Stimulated activated CD4-positive, alpha-beta T cell treated with anti-CD3 and anti-CD28 coated beads, Interleukin-1b, Interleukin-23, amount 100 ng/mL, for 48 hours (primary cell): ENCODE data around the gene CALML5.

Experiments
- DNase-seq: peaks from one replicate; pipeline ENCODE4 v3.0.0-alpha.2; 2020

The CALML5 gene, protein sequence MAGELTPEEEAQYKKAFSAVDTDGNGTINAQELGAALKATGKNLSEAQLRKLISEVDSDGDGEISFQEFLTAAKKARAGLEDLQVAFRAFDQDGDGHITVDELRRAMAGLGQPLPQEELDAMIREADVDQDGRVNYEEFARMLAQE

DNA sequence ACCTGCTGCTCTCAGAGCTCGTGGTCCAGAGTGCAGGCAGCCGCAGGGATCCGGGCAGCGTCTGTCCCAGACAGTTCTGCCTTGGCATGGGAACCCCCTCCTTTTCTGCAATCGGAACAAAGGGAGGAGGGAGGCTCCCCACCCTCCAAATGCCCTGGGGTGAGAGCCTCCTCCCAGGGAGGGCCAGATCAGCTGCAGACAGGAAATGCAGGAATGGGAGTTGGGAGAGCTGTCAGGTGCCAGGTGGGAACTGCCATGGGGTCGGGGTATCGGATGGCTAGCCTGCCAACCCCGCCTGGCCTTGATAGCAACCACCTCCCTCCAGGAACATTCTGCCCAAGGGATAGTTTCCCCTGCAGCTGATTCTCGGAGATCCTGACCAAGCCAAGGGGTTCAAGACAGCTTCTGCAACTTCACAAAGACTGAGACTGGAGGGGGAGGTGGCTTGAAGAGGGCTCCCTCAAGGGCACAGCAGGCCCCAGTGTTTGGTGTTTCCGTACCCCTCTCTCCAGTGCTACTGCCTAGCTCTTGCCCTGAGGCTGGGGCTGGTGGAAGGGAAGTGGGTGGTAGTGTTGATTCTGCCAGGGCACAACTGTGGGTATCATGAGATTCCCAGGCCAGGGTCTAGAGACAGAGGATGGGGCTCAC is at the start of gene CALML5:
CALML5 (minus strand) TSS at position 78 of the 648 bp plus-strand sequence. CDS start 132 bp downstream, outside the sequence.
- no peak for DNase-seq

DNA sequence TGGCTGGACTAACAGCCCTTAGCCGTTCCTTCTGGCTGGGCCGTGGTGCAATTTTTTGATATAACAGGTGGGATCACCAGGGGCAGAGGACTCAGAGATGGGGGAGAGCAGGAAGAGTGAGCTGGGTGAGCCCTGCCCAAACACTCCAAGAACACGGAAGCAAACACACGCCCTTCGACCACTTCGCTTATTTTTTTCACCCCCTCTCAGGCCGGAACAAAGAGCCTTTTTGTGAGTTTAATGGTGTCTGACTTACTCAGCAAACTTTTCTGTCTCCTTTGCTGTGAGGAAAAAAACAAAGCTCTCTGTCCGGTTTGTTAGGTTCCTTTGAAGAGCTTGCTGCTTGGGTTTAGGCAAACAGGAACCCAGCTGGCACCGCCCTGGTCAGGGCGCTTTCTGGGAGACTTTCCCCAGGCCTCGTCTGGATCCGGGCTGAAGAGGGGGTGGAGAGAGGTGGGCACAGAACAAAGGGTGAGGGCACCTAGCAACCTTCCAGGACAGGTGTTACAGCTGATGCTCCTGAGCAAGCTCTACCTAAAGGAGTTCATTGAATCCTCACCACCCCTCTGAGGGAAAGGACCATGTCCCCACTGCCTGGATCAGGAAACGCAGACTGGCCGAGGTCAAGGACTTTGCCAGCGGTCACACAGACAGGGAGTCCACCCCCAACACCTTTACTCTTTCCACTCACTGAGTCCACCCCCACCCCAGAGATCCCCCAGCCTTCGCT is 48.7 kb upstream of the CALML5 start:
- no peak for DNase-seq

DNA sequence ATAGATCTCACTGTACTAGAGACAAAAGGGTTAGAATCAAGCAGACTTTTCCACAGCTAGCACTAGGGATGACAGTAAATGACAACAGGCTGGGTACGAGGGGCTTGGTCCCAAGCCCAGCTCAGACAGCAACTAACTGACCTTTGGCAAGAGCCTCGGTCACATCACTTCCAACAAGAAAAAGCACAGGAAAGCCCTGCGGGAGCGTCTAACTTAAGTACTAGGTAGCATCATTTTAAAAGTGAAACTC is 48.2 kb upstream of the CALML5 start:
- no peak for DNase-seq

DNA sequence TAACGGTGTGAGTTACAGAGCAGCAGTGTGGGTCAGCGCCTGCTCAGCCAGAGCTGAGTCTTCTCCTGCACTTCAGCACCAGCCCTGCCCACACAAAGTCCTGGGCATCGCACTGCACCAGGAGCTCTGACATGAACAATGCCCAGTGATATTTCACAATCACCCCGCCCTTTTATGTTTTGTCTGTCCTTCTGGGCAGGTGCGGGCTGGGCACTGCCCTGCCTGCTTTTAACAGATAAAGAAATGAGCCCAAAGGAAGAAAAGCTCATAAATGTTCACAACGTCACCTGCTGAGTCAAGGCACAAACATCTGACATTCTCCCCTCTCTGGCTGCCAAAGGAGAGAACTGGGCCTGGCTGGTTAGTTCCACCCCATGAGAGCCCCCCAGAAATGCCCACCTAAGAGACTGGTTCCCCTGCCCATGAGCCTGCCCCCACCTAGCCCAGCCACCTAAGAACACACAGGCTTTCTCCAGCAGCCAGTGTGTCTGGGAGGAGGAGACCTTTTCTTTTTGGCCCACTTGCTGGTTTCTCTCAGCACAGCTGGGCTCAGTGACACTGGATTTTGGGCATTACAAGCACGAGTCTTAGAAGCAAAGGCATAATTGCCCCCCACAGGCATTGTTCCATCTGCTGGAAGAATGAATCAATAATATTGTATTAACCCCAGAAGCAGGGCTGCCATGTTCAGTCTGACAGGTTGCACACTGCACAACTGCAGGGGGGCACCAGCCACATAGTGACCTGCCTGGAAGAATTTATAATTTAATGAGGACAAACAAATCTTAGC is 47.7 kb upstream of the CALML5 start:
- no peak for DNase-seq

DNA sequence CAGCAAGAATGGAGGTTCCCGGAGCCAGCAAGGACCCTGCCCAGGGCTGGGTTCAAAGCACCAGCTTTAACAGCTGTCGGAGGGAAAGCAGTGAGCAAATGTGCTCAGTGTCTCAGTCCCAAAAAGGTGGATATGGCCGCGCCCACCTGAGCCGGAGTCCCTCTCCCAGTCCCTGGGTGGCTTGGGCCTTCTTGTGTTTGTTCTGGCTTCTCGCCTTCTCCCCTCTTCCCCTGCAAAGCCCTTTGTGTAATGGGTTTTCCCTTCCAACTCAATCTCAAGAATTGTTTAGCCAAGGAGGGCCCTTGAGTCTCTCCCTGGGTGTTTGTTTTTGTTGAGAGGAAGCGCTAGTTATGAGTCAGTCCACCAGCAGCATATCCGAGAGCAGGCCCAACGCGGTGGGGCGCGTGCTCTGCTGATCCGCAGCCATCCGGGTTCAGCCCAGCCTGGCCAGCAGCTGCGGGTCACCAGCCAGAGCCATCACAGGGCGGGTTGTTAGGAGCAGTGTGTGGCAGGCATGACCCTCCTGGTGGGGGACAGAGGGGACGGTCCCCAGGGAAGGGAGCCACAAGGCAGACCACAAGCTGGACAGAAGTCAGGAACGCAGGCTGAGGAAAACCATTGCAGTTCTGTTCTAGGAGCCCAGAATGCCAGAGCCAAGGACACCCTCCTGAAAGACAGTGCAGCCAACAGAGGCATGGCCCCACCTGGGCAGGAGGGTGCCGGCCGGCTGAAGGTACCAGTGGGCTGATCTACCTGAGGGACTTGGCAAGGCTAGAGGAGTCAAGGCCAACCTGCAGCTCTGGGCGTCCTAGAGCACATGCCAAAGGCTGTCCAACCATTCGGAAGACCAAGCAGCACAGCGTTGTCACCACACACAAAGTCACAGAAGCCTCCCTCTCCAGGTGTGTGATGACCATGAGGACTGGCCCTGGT is 46.7 kb upstream of the CALML5 start:
- DNase-seq = no peak

DNA sequence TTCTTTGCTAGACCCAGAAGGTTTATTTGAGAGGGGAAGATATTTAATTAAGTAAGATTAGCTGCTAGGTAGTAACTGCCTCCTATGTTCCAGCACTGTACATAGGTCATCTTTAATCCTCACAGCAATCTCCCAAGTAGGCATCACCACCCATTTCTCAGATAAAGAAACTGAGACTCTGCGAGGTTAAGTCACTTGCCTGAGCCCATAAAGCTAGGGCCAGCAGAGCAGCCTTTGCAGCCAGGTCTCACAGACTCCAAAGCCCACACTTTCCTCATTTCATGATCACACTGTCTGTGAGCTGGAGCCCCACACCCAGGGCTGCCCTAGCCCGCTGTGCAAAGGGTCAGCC is 46.0 kb upstream of the CALML5 start:
- no peak for DNase-seq

DNA sequence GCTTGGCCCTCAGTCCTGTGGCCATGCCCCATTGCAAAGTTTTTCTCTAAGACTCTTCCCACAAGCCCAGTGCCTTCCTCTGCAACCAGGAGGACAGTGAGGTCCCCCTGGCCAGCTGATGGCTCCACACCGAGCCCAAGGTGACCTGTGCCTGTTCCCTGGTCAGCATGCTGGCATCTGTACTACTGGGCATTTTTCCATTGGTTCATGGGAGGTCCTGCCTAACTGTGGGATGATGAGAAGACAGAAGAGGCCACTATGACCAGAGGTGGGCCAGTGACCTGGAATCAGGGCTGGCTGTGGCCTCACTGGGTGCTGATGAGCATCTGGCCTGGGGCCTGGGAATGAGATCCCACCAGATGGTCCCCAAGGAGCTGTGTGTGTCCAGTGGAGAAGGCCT is 45.6 kb upstream of the CALML5 start:
- no peak for DNase-seq

DNA sequence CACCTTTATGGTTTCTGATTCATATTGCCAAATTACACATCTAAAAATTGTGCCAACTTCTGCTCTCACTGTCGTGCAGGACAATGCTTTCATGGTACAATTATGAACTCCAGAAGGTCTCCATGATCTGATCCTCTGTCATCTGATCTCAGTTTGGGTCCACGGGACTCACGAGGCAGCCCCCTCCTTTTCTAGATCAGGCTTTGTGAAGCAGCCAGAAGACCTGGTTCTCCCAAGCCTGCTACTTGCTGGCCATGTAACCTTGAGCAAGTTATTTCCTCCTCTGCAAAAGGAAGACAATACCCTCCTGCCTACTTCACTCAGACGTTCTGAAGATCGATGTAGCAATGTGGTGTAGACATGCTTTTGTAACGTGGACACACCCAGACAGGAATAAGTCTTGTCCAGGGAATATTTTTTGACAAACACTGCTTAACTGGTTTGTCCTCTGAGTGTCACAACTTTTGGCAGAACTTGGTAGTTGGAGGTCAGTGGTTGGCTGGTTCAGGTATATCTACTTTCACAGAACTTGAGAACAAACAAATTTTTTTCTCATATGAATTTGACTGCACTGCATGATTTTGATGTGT is 44.9 kb upstream of the CALML5 start:
- DNase-seq = no peak

DNA sequence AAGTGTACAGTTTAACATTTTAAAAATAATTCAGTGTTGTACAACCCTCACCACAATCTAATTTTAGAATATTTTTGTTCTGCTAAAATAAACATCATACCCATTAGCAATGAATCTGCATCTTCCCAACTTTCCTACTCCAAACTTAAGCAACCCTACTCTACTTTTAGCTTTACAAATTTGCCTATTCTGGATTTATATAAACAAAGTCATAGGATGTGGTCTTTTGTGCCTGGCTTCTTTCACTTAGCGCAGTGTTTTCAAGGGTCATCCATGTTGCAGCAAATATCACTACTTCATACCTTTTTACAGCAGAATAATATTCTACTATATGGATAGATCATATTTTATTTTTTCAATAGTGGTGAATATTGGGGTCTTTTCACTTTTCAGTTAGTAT is 44.3 kb upstream of the CALML5 start:
- DNase-seq = no peak

DNA sequence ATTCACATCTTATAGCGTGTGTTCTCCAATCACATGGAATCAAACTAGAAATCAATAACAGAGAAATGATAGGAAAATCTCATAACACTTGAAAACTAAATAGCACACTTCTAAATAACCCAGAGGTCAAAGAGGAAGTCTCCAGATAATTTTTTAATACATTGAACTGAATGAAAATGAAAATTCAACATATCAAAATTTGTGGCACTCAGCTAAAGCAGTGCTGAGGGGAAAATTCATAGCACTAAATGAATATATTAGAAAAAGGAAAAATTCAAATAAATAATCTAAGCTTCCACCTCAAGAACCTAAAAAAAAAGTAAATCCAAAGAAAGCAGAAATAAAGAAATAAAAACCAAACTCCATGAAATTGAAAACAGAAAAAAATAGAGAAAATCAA is 42.7 kb upstream of the CALML5 start:
- DNase-seq = no peak

DNA sequence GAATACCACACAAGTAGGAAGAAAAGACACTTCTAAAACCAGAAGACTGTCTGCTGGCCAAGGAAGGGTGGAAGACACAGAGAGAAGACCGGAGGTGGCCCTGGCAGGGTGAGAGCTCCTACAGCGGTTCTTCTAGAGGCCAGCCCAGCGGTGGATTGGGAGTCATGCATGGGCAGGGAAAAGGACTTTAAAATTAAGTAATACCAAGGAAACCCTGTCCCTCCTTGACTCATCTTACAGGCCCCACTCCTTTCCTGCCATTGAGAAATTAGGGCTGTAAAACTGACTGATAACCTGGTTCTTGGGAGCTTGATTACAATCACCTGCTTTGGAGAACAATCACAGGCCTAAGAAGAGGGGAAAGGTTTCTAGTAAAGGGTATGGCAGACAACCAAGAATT is 41.5 kb upstream of the CALML5 start:
- no peak for DNase-seq

DNA sequence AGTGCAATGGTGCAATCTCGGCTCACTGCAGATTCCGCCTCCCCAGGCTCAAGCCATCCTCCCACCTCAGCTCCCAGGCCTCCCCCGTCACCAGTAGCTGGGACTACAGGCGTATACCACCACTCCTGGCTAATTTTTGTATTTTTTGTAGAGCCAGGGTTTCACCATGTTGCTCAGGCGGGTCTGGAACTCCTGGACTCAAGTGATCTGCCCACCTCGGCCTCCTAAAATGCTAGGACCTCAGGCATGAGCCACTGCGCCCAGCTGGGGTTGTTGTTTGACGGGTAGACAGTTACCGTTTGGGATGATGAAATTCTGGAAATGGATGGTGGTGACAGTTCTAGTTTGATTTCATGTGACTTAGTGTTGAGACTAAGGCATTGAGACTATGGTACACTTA is 40.7 kb upstream of the CALML5 start:
- DNase-seq = no peak

DNA sequence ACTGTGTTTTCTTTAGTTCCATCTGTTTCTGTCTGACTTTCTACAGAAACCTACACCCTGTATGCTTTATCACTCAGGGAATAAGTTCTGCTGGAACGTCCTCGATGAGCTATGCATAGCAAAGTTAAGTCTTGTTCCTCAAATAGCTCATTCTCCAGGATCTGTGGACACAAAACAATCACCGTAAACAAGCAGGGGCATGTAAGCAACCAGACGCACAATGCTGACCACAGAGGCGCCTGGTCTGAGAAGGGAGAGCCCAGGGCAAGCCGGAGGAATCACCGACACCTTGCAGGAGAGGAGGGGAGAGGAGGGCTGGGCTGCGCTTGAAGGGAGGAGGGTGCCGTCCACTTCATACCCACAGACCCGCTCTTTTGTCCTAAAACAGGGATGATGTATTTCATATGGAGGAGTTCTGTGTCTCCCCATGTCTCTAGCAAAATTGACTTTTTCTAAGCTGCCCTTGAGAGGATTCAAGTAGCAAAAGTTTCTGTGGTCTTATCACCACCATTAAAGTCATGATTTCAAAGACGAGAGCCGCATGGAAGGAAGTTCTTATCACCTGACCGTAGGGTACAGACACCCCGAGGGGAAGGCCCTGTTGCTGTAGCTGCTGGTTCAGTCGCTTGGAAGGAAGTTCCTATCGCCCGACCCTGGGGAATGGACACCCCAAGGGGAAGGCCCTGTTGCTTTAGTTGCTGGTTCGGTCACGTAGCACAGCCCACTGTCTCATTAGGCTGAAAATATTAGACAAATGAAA is 39.7 kb upstream of the CALML5 start:
- DNase-seq = no peak

DNA sequence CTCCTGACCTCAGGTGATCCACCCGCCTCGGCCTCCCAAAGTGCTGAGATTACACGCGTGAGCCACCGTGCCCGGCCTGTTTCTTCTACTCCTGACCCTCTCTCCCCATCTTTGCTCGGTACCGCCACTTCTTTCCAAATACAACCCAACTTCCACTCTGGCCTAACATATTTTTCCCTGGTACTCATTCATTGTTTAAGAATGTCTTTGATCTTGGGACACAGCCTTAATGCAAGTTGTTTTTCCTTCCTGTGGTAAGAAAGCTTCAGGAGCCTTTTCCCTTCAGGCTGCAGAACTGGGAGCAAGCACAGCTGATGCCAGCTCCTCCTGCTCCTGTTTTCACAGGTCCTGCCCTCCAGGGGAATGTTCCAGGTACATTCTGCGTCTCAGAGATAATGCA is 39.1 kb upstream of the CALML5 start:
- DNase-seq = no peak

DNA sequence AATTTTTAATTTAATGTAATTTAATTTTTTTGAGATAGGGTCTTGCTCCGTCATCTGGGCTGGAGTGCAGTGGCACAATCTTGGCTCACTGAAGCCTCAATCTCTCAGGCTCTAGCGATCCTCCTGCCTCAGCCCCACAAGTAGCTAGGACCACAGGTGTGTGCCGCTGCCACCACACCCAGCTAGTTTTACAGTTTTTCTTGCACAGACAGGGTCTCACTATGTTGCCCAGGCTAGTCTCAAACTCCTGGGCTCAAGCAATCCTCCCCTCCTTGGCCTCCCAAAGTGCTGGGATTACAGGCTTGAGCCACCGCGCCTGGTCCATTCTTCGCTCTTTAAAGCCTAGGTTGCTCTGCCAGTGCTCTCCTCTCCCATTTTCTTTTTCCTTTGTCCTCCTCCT is 38.3 kb upstream of the CALML5 start:
- no peak for DNase-seq

DNA sequence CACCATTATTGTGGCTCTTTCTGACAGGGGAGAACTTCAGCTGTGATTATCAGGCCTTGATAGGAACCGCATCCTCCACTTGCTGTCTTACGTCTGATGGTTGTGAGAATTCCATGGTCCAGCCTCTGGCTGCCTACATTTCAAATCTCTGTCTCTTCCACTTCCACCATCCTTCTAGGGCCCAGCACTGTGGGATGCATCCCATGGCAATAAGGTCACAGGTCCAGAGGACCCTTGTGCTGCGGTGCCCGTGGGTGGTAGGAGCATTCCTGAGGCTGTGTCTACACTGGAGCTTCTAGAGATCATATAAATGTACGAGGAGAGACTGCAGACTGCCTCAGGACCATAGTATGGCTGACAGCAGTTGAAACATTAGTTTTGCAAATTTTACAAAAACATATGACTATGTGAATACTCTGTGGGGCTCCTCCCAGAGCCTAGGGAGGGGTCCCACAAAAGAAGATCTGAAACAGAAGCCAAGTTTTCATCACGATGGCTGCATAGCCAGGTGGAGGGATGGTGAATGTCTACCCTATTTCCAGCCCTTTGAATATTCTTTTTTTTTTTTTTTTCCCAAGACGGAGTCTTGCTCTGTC is 37.2 kb upstream of the CALML5 start:
- no peak for DNase-seq

DNA sequence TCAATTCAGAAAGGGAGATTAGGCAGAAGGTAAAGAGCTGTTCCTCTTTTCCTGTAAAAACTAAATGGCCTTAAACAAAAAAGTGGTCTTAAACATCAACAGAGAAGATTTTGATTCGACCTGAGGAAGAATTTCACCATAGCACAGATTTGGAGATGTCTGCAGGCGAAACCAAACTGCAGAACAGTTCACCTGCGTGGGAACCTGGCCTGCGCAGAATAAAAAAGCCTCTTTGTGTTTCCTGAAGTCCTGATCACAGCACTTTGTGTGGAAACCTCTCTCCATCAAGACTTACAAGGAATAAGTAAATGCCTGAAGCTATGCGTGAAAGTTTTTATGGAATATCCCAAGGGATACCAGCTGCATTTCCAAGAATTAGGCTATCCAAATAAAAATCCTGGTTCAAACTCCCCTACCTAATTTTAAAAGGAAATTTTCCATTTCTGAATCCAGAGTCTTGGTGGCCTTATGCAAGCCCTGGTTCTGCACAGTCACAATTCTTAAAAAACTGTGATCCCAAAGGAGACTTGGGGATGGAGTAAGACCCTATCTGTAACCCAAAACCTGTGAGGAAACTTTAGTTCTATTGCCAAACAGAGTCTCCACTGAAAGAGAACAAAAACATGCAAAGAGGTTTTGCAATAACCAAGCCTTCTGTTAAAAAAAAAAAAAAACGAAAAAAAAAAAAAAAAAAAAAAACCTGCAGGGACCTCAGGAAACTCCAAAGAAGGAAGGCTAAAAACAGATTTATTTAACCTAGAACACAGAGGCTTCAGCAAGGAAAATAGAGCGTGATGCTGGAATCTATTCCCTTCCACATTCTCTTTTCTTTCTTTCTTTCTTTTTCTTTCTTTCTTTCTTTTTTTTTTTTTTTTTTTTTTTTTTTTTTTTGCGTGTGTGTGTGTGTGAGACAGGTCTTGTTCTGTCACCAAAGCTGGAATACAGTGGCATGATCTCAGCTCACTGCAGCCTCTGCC is 35.8 kb upstream of the CALML5 start:
- DNase-seq = no peak

DNA sequence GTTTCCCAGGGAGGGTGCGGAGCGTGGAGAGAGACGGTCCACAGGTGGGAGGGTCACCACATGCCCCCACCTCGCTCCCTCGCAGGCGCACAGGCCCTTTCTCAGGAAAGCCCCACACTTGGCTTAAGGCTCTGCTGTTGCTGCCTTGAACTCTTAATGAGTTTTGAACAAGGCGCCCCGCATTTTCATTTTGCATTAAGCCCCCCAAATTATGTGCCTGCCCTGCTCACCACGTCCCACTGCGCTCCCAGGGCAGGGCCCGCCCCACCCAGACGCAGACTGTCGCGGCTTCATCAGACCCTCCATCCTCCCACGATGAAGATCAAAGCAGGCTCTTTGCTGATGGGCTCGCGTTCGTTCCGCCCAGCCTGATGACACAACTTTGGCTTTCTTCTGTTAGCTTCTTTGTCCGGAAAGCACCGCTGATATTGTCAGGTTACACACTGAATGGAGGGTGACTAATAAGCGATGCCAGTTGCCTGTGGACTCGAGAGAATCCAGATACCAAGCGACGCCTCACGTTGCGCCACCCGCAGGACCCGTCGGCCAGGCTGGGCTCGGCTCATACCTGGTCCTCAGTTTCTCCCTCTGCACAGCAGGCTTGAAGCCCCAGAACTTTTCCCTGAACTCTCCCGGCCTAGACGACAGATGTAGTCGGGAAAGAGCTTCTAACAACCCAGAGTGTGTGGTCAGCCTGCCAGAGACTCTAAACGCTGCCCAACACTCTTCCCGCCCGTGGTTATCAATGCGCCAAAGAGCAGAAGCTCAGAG is 34.9 kb upstream of the CALML5 start:
- DNase-seq = no peak

DNA sequence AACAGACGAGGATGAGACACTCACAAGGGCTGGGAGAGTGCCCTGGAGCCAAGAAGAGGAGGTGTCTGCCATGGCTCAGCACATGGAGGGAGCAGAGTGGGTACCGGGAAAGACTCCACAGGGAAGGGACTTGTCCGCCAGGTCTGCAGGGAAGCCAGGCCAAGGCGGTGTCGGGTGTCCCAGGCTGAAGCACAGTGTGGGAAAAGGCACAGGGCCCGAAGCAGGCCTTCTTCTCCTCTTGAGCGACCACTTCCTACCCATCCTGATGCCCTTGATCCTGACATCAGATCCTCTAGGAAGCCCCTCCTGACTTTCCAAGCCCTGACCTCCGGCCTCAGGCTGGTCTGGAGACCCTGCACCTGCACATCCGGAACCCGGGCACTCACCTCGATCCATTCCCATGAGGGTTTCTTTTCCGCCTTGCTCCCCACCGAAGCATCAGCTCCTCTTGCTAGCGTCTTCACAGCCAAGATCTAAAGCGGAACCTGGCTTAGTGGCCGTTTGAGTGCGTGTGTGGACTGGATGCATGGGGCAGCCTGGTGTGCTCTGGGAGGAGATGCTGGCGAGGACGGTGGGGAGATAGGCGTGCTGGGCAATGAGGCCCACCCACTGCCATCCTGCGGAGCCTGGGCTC is 33.8 kb upstream of the CALML5 start:
- no peak for DNase-seq
